ENCODE measurements around the gene ASIC3. TPM values are rescaled to one million over a fixed set of nuclear protein-coding genes. Genes with fewer than 3 reads are reported as not detected.

ASIC3 gene
- total RNA-seq, 6 experiments from 2014 or later: 0.09 to 0.76 (median 0.31) TPM

GRCh38 chr7:151069841-151070573 lies 21.7 kb downstream of the ASIC3 start:
- no peaks in the 10 kb centered on the region for H3K9me3 Mint-ChIP-seq
- no peak overlapping the region for H3K27ac Mint-ChIP-seq

GRCh38 chr7:151070574-151070960 lies 22.2 kb downstream of the ASIC3 start:
- Mint-ChIP-seq H3K36me3 (ENCODE audit: low read depth) (peaks cover 18% of the 10 kb centered on the region; the same call in 1 of the 2 replicates), H3K4me1 (ENCODE audit: low read depth) (peaks cover 9% of the 10 kb centered on the region; the same call in 1 of the 2 replicates), H3K4me3 (no peak overlapping the region), H3K27me3 (ENCODE audit: insufficient read depth) (peaks cover 1% of the 10 kb centered on the region; the same call in 1 of the 2 replicates), H3K27ac (no peak overlapping the region), H3K9me3 (no peaks in the 10 kb centered on the region)
- no peak for TF ChIP-seq CTCF (IDR thresholded peaks at IDR 0.05)
- no peak for DNase-seq

More at GRCh38 chr7:151069841-151070573, 21.7 kb downstream of the ASIC3 start:
- no peak for DNase-seq
- Mint-ChIP-seq H3K27me3 (ENCODE audit: insufficient read depth) (peaks cover 1% of the 10 kb centered on the region; the same call in 1 of the 2 replicates), H3K36me3 (ENCODE audit: low read depth) (peaks cover 20% of the 10 kb centered on the region), H3K4me1 (ENCODE audit: low read depth) (peaks cover 9% of the 10 kb centered on the region; the same call in 1 of the 2 replicates), H3K4me3 (no peak overlapping the region)
- no peak for TF ChIP-seq CTCF (IDR thresholded peaks at IDR 0.05)

- DNase-seq: no peak
- H3K27ac Mint-ChIP-seq: no peak overlapping the region
- no peak overlapping the region for H3K4me3 Mint-ChIP-seq
- no peak for TF ChIP-seq CTCF (IDR thresholded peaks at IDR 0.05)
- peaks cover 9% of the 10 kb centered on the region; the same call in 1 of the 2 replicates for H3K4me1 Mint-ChIP-seq (ENCODE audit: low read depth)
- peaks cover 25% of the 10 kb centered on the region; the same call in 1 of the 2 replicates for H3K36me3 Mint-ChIP-seq (ENCODE audit: low read depth)
- peaks cover 1% of the 10 kb centered on the region; the same call in 1 of the 2 replicates for H3K27me3 Mint-ChIP-seq (ENCODE audit: insufficient read depth)
- H3K9me3 Mint-ChIP-seq: no peaks in the 10 kb centered on the region
Observed at GRCh38 chr7:151071032-151071866, 22.9 kb downstream of the ASIC3 start.

- Mint-ChIP-seq H3K4me3 (no peak overlapping the region), H3K27me3 (ENCODE audit: insufficient read depth) (no peaks in the 10 kb centered on the region; the same call in 1 of the 2 replicates), H3K9me3 (no peaks in the 10 kb centered on the region), H3K36me3 (ENCODE audit: low read depth) (peaks cover 19% of the 10 kb centered on the region; the same call in 1 of the 2 replicates), H3K4me1 (ENCODE audit: low read depth) (peaks cover 13% of the 10 kb centered on the region), H3K27ac (peak overlapping the region; percentile 48; the same call in 1 of the 2 replicates)
- no peak for TF ChIP-seq CTCF (IDR thresholded peaks at IDR 0.05)
- DNase-seq: no peak
Observed at GRCh38 chr7:151073990-151074389, 25.7 kb downstream of the ASIC3 start.

- no peak for TF ChIP-seq CTCF (IDR thresholded peaks at IDR 0.05)
- Mint-ChIP-seq H3K9me3 (no peaks in the 10 kb centered on the region), H3K27ac (no peak overlapping the region), H3K36me3 (ENCODE audit: low read depth) (peaks cover 19% of the 10 kb centered on the region; the same call in 1 of the 2 replicates), H3K27me3 (ENCODE audit: insufficient read depth) (peaks cover 2% of the 10 kb centered on the region), H3K4me1 (ENCODE audit: low read depth) (peaks cover 22% of the 10 kb centered on the region), H3K4me3 (no peak overlapping the region)
- no peak for DNase-seq
Observed at GRCh38 chr7:151074817-151075661, 26.7 kb downstream of the ASIC3 start.
